ENCODE measurements around the gene FGGY.

The FGGY gene

GRCh38 chr1:59499273-59499942 is 202.5 kb downstream of the FGGY start:
- peak overlapping the region; percentile 33 to 43 for H3K9ac ChIP-seq (ENCODE audit: low read depth in 1 of 2, low read length in 2 of 2)
- no peak overlapping the region for H3K27ac ChIP-seq (ENCODE audit: low read depth, low read length)
- H3K9me3 ChIP-seq (ENCODE audit: control insufficient read depth in 1 of 2, low read length in 2 of 2): no peaks in the 10 kb centered on the region
- peak overlapping the region; percentile 30 to 33 for H3K4me3 ChIP-seq (ENCODE audit: low read depth in 1 of 2, low read length in 2 of 2)
- H3K36me3 ChIP-seq (ENCODE audit: control insufficient read depth in 1 of 2, insufficient read depth in 2 of 2, low read length in 2 of 2): no peaks in the 10 kb centered on the region
- no peaks in the 10 kb centered on the region for H3K27me3 ChIP-seq (ENCODE audit: control insufficient read depth in 1 of 2, insufficient read depth in 2 of 2, low read length in 2 of 2)
- H3K4me1 ChIP-seq (ENCODE audit: control insufficient read depth in 1 of 2, insufficient read depth in 2 of 2, low read length in 2 of 2): peaks cover 12 to 24% of the 10 kb centered on the region in 2 donors

GRCh38 chr1:59499943-59500569 is 203.2 kb downstream of the FGGY start:
- Histone ChIP-seq H3K36me3 (ENCODE audit: control insufficient read depth in 1 of 2, insufficient read depth in 2 of 2, low read length in 2 of 2) (no peaks in the 10 kb centered on the region), H3K4me3 (ENCODE audit: low read depth in 1 of 2, low read length in 2 of 2) (no peak overlapping the region), H3K9me3 (ENCODE audit: control insufficient read depth in 1 of 2, low read length in 2 of 2) (no peaks in the 10 kb centered on the region), H3K27ac (ENCODE audit: low read depth, low read length) (peak overlapping the region; percentile 30), H3K9ac (ENCODE audit: low read depth in 1 of 2, low read length in 2 of 2) (peak overlapping the region in 1 of 2 donors; percentile 33), H3K4me1 (ENCODE audit: control insufficient read depth in 1 of 2, insufficient read depth in 2 of 2, low read length in 2 of 2) (peaks cover 12 to 24% of the 10 kb centered on the region in 2 donors), H3K27me3 (ENCODE audit: control insufficient read depth in 1 of 2, insufficient read depth in 2 of 2, low read length in 2 of 2) (no peaks in the 10 kb centered on the region)

- Histone ChIP-seq H3K27me3 (ENCODE audit: control insufficient read depth in 1 of 2, insufficient read depth in 2 of 2, low read length in 2 of 2) (no peaks in the 10 kb centered on the region), H3K9me3 (ENCODE audit: control insufficient read depth in 1 of 2, low read length in 2 of 2) (no peaks in the 10 kb centered on the region), H3K36me3 (ENCODE audit: control insufficient read depth in 1 of 2, insufficient read depth in 2 of 2, low read length in 2 of 2) (no peaks in the 10 kb centered on the region), H3K9ac (ENCODE audit: low read depth in 1 of 2, low read length in 2 of 2) (no peak overlapping the region), H3K27ac (ENCODE audit: low read depth, low read length) (no peak overlapping the region), H3K4me3 (ENCODE audit: low read depth in 1 of 2, low read length in 2 of 2) (no peak overlapping the region), H3K4me1 (ENCODE audit: control insufficient read depth in 1 of 2, insufficient read depth in 2 of 2, low read length in 2 of 2) (peaks cover 12 to 24% of the 10 kb centered on the region in 2 donors)
Measured at GRCh38 chr1:59500950-59501742, 204.3 kb downstream of the FGGY start.

- H3K9ac ChIP-seq (ENCODE audit: low read depth in 1 of 2, low read length in 2 of 2): no peak overlapping the region
- no peaks in the 10 kb centered on the region for H3K27me3 ChIP-seq (ENCODE audit: control insufficient read depth in 1 of 2, insufficient read depth in 2 of 2, low read length in 2 of 2)
- no peaks in the 10 kb centered on the region for H3K36me3 ChIP-seq (ENCODE audit: control insufficient read depth in 1 of 2, insufficient read depth in 2 of 2, low read length in 2 of 2)
- no peak overlapping the region for H3K4me3 ChIP-seq (ENCODE audit: low read depth in 1 of 2, low read length in 2 of 2)
- peaks cover 12 to 24% of the 10 kb centered on the region in 2 donors for H3K4me1 ChIP-seq (ENCODE audit: control insufficient read depth in 1 of 2, insufficient read depth in 2 of 2, low read length in 2 of 2)
- H3K27ac ChIP-seq (ENCODE audit: low read depth, low read length): no peak overlapping the region
- H3K9me3 ChIP-seq (ENCODE audit: control insufficient read depth in 1 of 2, low read length in 2 of 2): no peaks in the 10 kb centered on the region
Measured at GRCh38 chr1:59502009-59502691, 205.3 kb downstream of the FGGY start.

GRCh38 chr1:59504276-59504675 is 207.4 kb downstream of the FGGY start:
- no peaks in the 10 kb centered on the region for H3K9me3 ChIP-seq (ENCODE audit: control insufficient read depth in 1 of 2, low read length in 2 of 2)
- H3K36me3 ChIP-seq (ENCODE audit: control insufficient read depth in 1 of 2, insufficient read depth in 2 of 2, low read length in 2 of 2): no peaks in the 10 kb centered on the region
- no peak overlapping the region for H3K9ac ChIP-seq (ENCODE audit: low read depth in 1 of 2, low read length in 2 of 2)
- H3K27me3 ChIP-seq (ENCODE audit: control insufficient read depth in 1 of 2, insufficient read depth in 2 of 2, low read length in 2 of 2): no peaks in the 10 kb centered on the region
- H3K27ac ChIP-seq (ENCODE audit: low read depth, low read length): no peak overlapping the region
- H3K4me1 ChIP-seq (ENCODE audit: control insufficient read depth in 1 of 2, insufficient read depth in 2 of 2, low read length in 2 of 2): peaks cover 10 to 14% of the 10 kb centered on the region in 2 donors
- H3K4me3 ChIP-seq (ENCODE audit: low read depth in 1 of 2, low read length in 2 of 2): no peak overlapping the region

GRCh38 chr1:59505596-59506028 is 208.7 kb downstream of the FGGY start:
- Histone ChIP-seq H3K4me3 (ENCODE audit: low read depth in 1 of 2, low read length in 2 of 2) (no peak overlapping the region), H3K9me3 (ENCODE audit: control insufficient read depth in 1 of 2, low read length in 2 of 2) (no peaks in the 10 kb centered on the region), H3K27me3 (ENCODE audit: control insufficient read depth in 1 of 2, insufficient read depth in 2 of 2, low read length in 2 of 2) (no peaks in the 10 kb centered on the region), H3K27ac (ENCODE audit: low read depth, low read length) (no peak overlapping the region), H3K36me3 (ENCODE audit: control insufficient read depth in 1 of 2, insufficient read depth in 2 of 2, low read length in 2 of 2) (no peaks in the 10 kb centered on the region), H3K9ac (ENCODE audit: low read depth in 1 of 2, low read length in 2 of 2) (no peak overlapping the region), H3K4me1 (ENCODE audit: control insufficient read depth in 1 of 2, insufficient read depth in 2 of 2, low read length in 2 of 2) (peaks cover 4% of the 10 kb centered on the region in 2 donors)

- Histone ChIP-seq H3K27ac (ENCODE audit: low read depth, low read length) (no peak overlapping the region), H3K9ac (ENCODE audit: low read depth in 1 of 2, low read length in 2 of 2) (no peak overlapping the region), H3K4me3 (ENCODE audit: low read depth in 1 of 2, low read length in 2 of 2) (no peak overlapping the region), H3K36me3 (ENCODE audit: control insufficient read depth in 1 of 2, insufficient read depth in 2 of 2, low read length in 2 of 2) (no peaks in the 10 kb centered on the region), H3K9me3 (ENCODE audit: control insufficient read depth in 1 of 2, low read length in 2 of 2) (no peaks in the 10 kb centered on the region), H3K27me3 (ENCODE audit: control insufficient read depth in 1 of 2, insufficient read depth in 2 of 2, low read length in 2 of 2) (no peaks in the 10 kb centered on the region), H3K4me1 (ENCODE audit: control insufficient read depth in 1 of 2, insufficient read depth in 2 of 2, low read length in 2 of 2) (no peaks in the 10 kb centered on the region)
Measured at GRCh38 chr1:59506952-59507351, 210.1 kb downstream of the FGGY start.

- no peak overlapping the region for H3K4me3 ChIP-seq (ENCODE audit: low read depth in 1 of 2, low read length in 2 of 2)
- no peak overlapping the region for H3K27ac ChIP-seq (ENCODE audit: low read depth, low read length)
- H3K4me1 ChIP-seq (ENCODE audit: control insufficient read depth in 1 of 2, insufficient read depth in 2 of 2, low read length in 2 of 2): no peaks in the 10 kb centered on the region
- H3K36me3 ChIP-seq (ENCODE audit: control insufficient read depth in 1 of 2, insufficient read depth in 2 of 2, low read length in 2 of 2): no peaks in the 10 kb centered on the region
- no peak overlapping the region for H3K9ac ChIP-seq (ENCODE audit: low read depth in 1 of 2, low read length in 2 of 2)
- no peaks in the 10 kb centered on the region for H3K9me3 ChIP-seq (ENCODE audit: control insufficient read depth in 1 of 2, low read length in 2 of 2)
- no peaks in the 10 kb centered on the region for H3K27me3 ChIP-seq (ENCODE audit: control insufficient read depth in 1 of 2, insufficient read depth in 2 of 2, low read length in 2 of 2)
Measured at GRCh38 chr1:59509341-59509875, 212.5 kb downstream of the FGGY start.

- Histone ChIP-seq H3K9me3 (ENCODE audit: control insufficient read depth in 1 of 2, low read length in 2 of 2) (no peaks in the 10 kb centered on the region), H3K27me3 (ENCODE audit: control insufficient read depth in 1 of 2, insufficient read depth in 2 of 2, low read length in 2 of 2) (no peaks in the 10 kb centered on the region), H3K9ac (ENCODE audit: low read depth in 1 of 2, low read length in 2 of 2) (no peak overlapping the region), H3K4me3 (ENCODE audit: low read depth in 1 of 2, low read length in 2 of 2) (no peak overlapping the region), H3K36me3 (ENCODE audit: control insufficient read depth in 1 of 2, insufficient read depth in 2 of 2, low read length in 2 of 2) (no peaks in the 10 kb centered on the region), H3K27ac (ENCODE audit: low read depth, low read length) (no peak overlapping the region), H3K4me1 (ENCODE audit: control insufficient read depth in 1 of 2, insufficient read depth in 2 of 2, low read length in 2 of 2) (no peaks in the 10 kb centered on the region)
Measured at GRCh38 chr1:59510249-59510648, 213.4 kb downstream of the FGGY start.
